Breast epithelium (tissue), 3 donors: ENCODE data around the gene GRK5.

Experiments used
- CTCF ChIP-seq, 3 donors: fragments of 450-650 bp; IDR thresholded peaks; one replicate each; pipeline ENCODE4 v1.5.1; 2016 to 2017; ENCODE audit warnings: antibody characterized with exemption in 3 of 3, mild to moderate bottlenecking in 3 of 3, moderate library complexity in 3 of 3
- POLR2A ChIP-seq: fragments of 450-650 bp; IDR thresholded peaks from one replicate; pipeline ENCODE4 v1.6.1; 2016; ENCODE audit warnings: antibody characterized with exemption, mild to moderate bottlenecking, moderate library complexity
- POLR2AphosphoS5 ChIP-seq, 3 donors: sonication (generic); formaldehyde crosslinking; IDR thresholded peaks; one replicate each; pipeline ENCODE4 v1.6.1; 2017; ENCODE audit warnings: antibody characterized with exemption in 3 of 3

GRCh38 chr10:119375574-119376272 lies 168.4 kb downstream of the GRK5 start:
- TF ChIP-seq POLR2A (no peak), CTCF (IDR thresholded peaks at IDR 0.05) (no peak), POLR2AphosphoS5 (IDR thresholded peaks at IDR 0.05) (no peak)
